GM19193 (cell line): ENCODE results near the gene MED14.

Source experiments
- POLR2A ChIP-seq: IDR thresholded peaks from 4 replicates; pipeline ENCODE4 v1.6.1; 2011; ENCODE audit not compliant: insufficient read depth, insufficient read length; ENCODE audit errors: extremely low read depth

Gene MED14

GRCh38 chrX:40746521-40746920 is 11.2 kb upstream of the MED14 start:
- no peak for TF ChIP-seq POLR2A

GRCh38 chrX:40736170-40736505 is 796 bp upstream of the MED14 start:
- TF ChIP-seq POLR2A: no peak

- TF ChIP-seq POLR2A: no peak
Observed at GRCh38 chrX:40734971-40735324, 394 bp downstream of the MED14 start.

GRCh38 chrX:40733706-40734105 is 1.6 kb downstream of the MED14 start:
- no peak for TF ChIP-seq POLR2A

GRCh38 chrX:40729598-40730584 is 5.5 kb downstream of the MED14 start:
- TF ChIP-seq POLR2A: no peak

GRCh38 chrX:40727581-40728252 is 7.6 kb downstream of the MED14 start:
- TF ChIP-seq POLR2A: no peak

- no peak for TF ChIP-seq POLR2A
Observed at GRCh38 chrX:40727093-40727492, 8.2 kb downstream of the MED14 start.

- no peak for TF ChIP-seq POLR2A
Observed at GRCh38 chrX:40722930-40723329, 12.4 kb downstream of the MED14 start.

GRCh38 chrX:40721489-40722106 is 13.7 kb downstream of the MED14 start:
- TF ChIP-seq POLR2A: no peak

- TF ChIP-seq POLR2A: no peak
Observed at GRCh38 chrX:40720792-40721191, 14.6 kb downstream of the MED14 start.

GRCh38 chrX:40720339-40720738 is 15.0 kb downstream of the MED14 start:
- TF ChIP-seq POLR2A: no peak

GRCh38 chrX:40719731-40720130 is 15.6 kb downstream of the MED14 start:
- TF ChIP-seq POLR2A: no peak

- no peak for TF ChIP-seq POLR2A
Observed at GRCh38 chrX:40719218-40719617, 16.1 kb downstream of the MED14 start.

- TF ChIP-seq POLR2A: no peak
Observed at GRCh38 chrX:40709395-40709794, 25.9 kb downstream of the MED14 start.

GRCh38 chrX:40705658-40706312 is 29.6 kb downstream of the MED14 start:
- TF ChIP-seq POLR2A: no peak
